AG04450 (cell line): ENCODE results near the gene PGA4. TPM values are rescaled to one million over a fixed set of nuclear protein-coding genes. Genes with fewer than 3 reads are reported as not detected.
"Not testable (repeated sequence)": the region's sequence is repeated elsewhere in the genome, so short reads cannot be mapped to it uniquely, and the experiment has no call there.

Experiments used
- CTCF ChIA-PET: fragments of 300-600, 350-600 bp; formaldehyde crosslinking; extraction: SDS; loops from one replicate; lab custom pipeline; 2022; ENCODE audit warnings: antibody characterized with exemption, inconsistent platforms; lab: Charles Lee
- POLR2A ChIA-PET: fragments of 350-600 bp; formaldehyde crosslinking; extraction: SDS; loops from one replicate; lab custom pipeline; 2021; ENCODE audit warnings: antibody characterized with exemption, inconsistent platforms; lab: Yijun Ruan, JAX
- DNase-seq: peaks from one replicate; pipeline ENCODE4 v3.0.0-alpha.2; 2011; ENCODE audit warnings: low read depth, low spot score
- H3K27ac ChIP-seq: one replicate; pipeline ENCODE4 v1.5.1; 2012; ENCODE audit warnings: low read depth, low read length, control low read depth
- H3K27me3 ChIP-seq: one replicate; pipeline ENCODE4 v1.6.0; 2012; ENCODE audit warnings: low read length; ENCODE audit not compliant: control insufficient read depth, insufficient read depth
- H3K4me3 ChIP-seq: 2 replicates; pipeline ENCODE4 v1.5.1; 2011; ENCODE audit warnings: mild to moderate bottlenecking, low read depth, low read length, control low read depth
- H3K9me3 ChIP-seq: 2 replicates; pipeline ENCODE4 v1.5.1; 2012; ENCODE audit warnings: low read length; ENCODE audit not compliant: control insufficient read depth, insufficient read depth
- polyA plus RNA-seq: library from polyadenylated mRNA; depleted of rRNA; stranded (reverse); fragments of >200 nt; gene quantifications from 2 replicates; pipeline ENCODE4 v1.2.3, GENCODE V29; 2011

PGA4 gene
- polyA plus RNA-seq, 1 experiment = 0.82 TPM

- DNase-seq, CTCF ChIA-PET, H3K9me3 ChIP-seq, POLR2A ChIA-PET, H3K4me3 ChIP-seq, H3K27ac ChIP-seq: not testable (repeated sequence)
- H3K27me3 ChIP-seq = peaks cover 13% of the 10 kb centered on the region
Measured at GRCh38 chr11:61204502-61205059, 17.6 kb upstream of the PGA4 start.

- H3K9me3 ChIP-seq, H3K27ac ChIP-seq, H3K4me3 ChIP-seq, CTCF ChIA-PET, DNase-seq, POLR2A ChIA-PET: not testable (repeated sequence)
- peaks cover 13% of the 10 kb centered on the region for H3K27me3 ChIP-seq
Measured at GRCh38 chr11:61207636-61208310, 14.4 kb upstream of the PGA4 start.

GRCh38 chr11:61210629-61211028, 11.5 kb upstream of the PGA4 start:
- DNase-seq, POLR2A ChIA-PET, H3K4me3 ChIP-seq, H3K27me3 ChIP-seq, CTCF ChIA-PET, H3K9me3 ChIP-seq, H3K27ac ChIP-seq: not testable (repeated sequence)

GRCh38 chr11:61211327-61211952, 10.7 kb upstream of the PGA4 start:
- DNase-seq, POLR2A ChIA-PET, H3K9me3 ChIP-seq, H3K4me3 ChIP-seq, H3K27me3 ChIP-seq, CTCF ChIA-PET, H3K27ac ChIP-seq: not testable (repeated sequence)

- DNase-seq, H3K27ac ChIP-seq, H3K4me3 ChIP-seq, POLR2A ChIA-PET, H3K9me3 ChIP-seq, H3K27me3 ChIP-seq, CTCF ChIA-PET: not testable (repeated sequence)
Measured at GRCh38 chr11:61212202-61212601, 9.9 kb upstream of the PGA4 start.

GRCh38 chr11:61213711-61214324, 8.3 kb upstream of the PGA4 start:
- H3K27ac ChIP-seq, H3K4me3 ChIP-seq, H3K9me3 ChIP-seq, DNase-seq, POLR2A ChIA-PET, H3K27me3 ChIP-seq, CTCF ChIA-PET: not testable (repeated sequence)

- H3K9me3 ChIP-seq, H3K27ac ChIP-seq, CTCF ChIA-PET, POLR2A ChIA-PET, H3K27me3 ChIP-seq, DNase-seq, H3K4me3 ChIP-seq: not testable (repeated sequence)
Measured at GRCh38 chr11:61218306-61218705, 3.8 kb upstream of the PGA4 start.

- CTCF ChIA-PET, H3K4me3 ChIP-seq, POLR2A ChIA-PET, H3K27me3 ChIP-seq, H3K9me3 ChIP-seq, H3K27ac ChIP-seq, DNase-seq: not testable (repeated sequence)
Measured at GRCh38 chr11:61219016-61219415, 3.1 kb upstream of the PGA4 start.

- POLR2A ChIA-PET, H3K27me3 ChIP-seq, H3K27ac ChIP-seq, CTCF ChIA-PET, DNase-seq, H3K4me3 ChIP-seq, H3K9me3 ChIP-seq: not testable (repeated sequence)
Measured at GRCh38 chr11:61222692-61223091, 545 bp downstream of the PGA4 start.

- H3K27me3 ChIP-seq, H3K4me3 ChIP-seq, H3K9me3 ChIP-seq, DNase-seq, CTCF ChIA-PET, POLR2A ChIA-PET, H3K27ac ChIP-seq: not testable (repeated sequence)
Measured at GRCh38 chr11:61226457-61227137, 4.5 kb downstream of the PGA4 start.

GRCh38 chr11:61229458-61229857, 7.3 kb downstream of the PGA4 start:
- H3K27ac ChIP-seq, POLR2A ChIA-PET, CTCF ChIA-PET, H3K9me3 ChIP-seq, H3K27me3 ChIP-seq, DNase-seq, H3K4me3 ChIP-seq: not testable (repeated sequence)
